NCI-H510A treated with DMSO at 0.1 percent for 48 hours (cell line): ENCODE measurements around the gene ZC3HAV1L.
A peak's percentile ranks its signal among the peaks of the same experiment; 100 is the strongest.
"Not testable (repeated sequence)": the region's sequence is repeated elsewhere in the genome, so short reads cannot be mapped to it uniquely, and the experiment has no call there.

Source experiments
- DNase-seq: peaks from one replicate; lab custom pipeline; 2025; lab: John Stamatoyannopoulos, UW

ZC3HAV1L gene

GRCh38 chr7:139051655-139052054 lies 15.8 kb upstream of the ZC3HAV1L start:
- DNase-seq: no peak

GRCh38 chr7:139049936-139050335 lies 14.1 kb upstream of the ZC3HAV1L start:
- no peak for DNase-seq

GRCh38 chr7:139049111-139049510 lies 13.3 kb upstream of the ZC3HAV1L start:
- no peak for DNase-seq

- no peak for DNase-seq
Observed at GRCh38 chr7:139047970-139048369, 12.1 kb upstream of the ZC3HAV1L start.

GRCh38 chr7:139046143-139046542 lies 10.3 kb upstream of the ZC3HAV1L start:
- DNase-seq: no peak

- no peak for DNase-seq
Observed at GRCh38 chr7:139044813-139045794, 9.3 kb upstream of the ZC3HAV1L start.

- DNase-seq: peak; percentile 46
Observed at GRCh38 chr7:139043823-139044812, 8.3 kb upstream of the ZC3HAV1L start.

GRCh38 chr7:139041378-139042085 lies 5.7 kb upstream of the ZC3HAV1L start:
- peak; percentile 11 for DNase-seq

GRCh38 chr7:139038691-139039090 lies 2.8 kb upstream of the ZC3HAV1L start:
- DNase-seq: no peak

- DNase-seq: no peak
Observed at GRCh38 chr7:139036901-139037300, 1.1 kb upstream of the ZC3HAV1L start.

- DNase-seq: no peak
Observed at GRCh38 chr7:139034855-139035585, 822 bp downstream of the ZC3HAV1L start.

GRCh38 chr7:139034336-139034735 lies 1.5 kb downstream of the ZC3HAV1L start:
- DNase-seq: no peak

GRCh38 chr7:139033346-139034114 lies 2.3 kb downstream of the ZC3HAV1L start:
- no peak for DNase-seq

GRCh38 chr7:139032473-139032872 lies 3.4 kb downstream of the ZC3HAV1L start:
- no peak for DNase-seq

- no peak for DNase-seq
Observed at GRCh38 chr7:139029353-139029752, 6.5 kb downstream of the ZC3HAV1L start.

GRCh38 chr7:139026551-139026950 lies 9.3 kb downstream of the ZC3HAV1L start:
- DNase-seq: no peak

GRCh38 chr7:139025861-139026260 lies 10.0 kb downstream of the ZC3HAV1L start:
- DNase-seq: not testable (repeated sequence)

GRCh38 chr7:139023076-139023475 lies 12.8 kb downstream of the ZC3HAV1L start:
- no peak for DNase-seq

GRCh38 chr7:139022286-139022685 lies 13.6 kb downstream of the ZC3HAV1L start:
- DNase-seq: no peak

- DNase-seq: no peak
Observed at GRCh38 chr7:139018910-139019309, 16.9 kb downstream of the ZC3HAV1L start.
